ENCODE measurements around the gene PKD1L1. TPM values are rescaled to one million over a fixed set of nuclear protein-coding genes. Genes with fewer than 3 reads are reported as not detected.

PKD1L1 gene
- total RNA-seq, 2 experiments from 2014 or later, result 0.02 to 0.05 TPM

GRCh38 chr7:47836503-47837202, 111.6 kb downstream of the PKD1L1 start:
- no peaks in the 10 kb centered on the region for H3K4me1 Mint-ChIP-seq (ENCODE audit: low read depth)
- H3K27me3 Mint-ChIP-seq (ENCODE audit: low read depth), result no peaks in the 10 kb centered on the region
- DNase-seq, result no peak
- no peaks in the 10 kb centered on the region for H3K9me3 Mint-ChIP-seq
- intact Hi-C loops (cut with micrococcal nuclease), result no loop called here
- no peak overlapping the region for H3K27ac Mint-ChIP-seq
- no peak overlapping the region for H3K4me3 Mint-ChIP-seq
- H3K36me3 Mint-ChIP-seq (ENCODE audit: low read depth), result no peaks in the 10 kb centered on the region
- CTCF ChIA-PET, result no interaction called here

GRCh38 chr7:47836080-47836479, 112.2 kb downstream of the PKD1L1 start:
- H3K27ac Mint-ChIP-seq, result no peak overlapping the region
- DNase-seq, result no peak
- H3K27me3 Mint-ChIP-seq (ENCODE audit: low read depth), result no peaks in the 10 kb centered on the region
- no peaks in the 10 kb centered on the region for H3K4me1 Mint-ChIP-seq (ENCODE audit: low read depth)
- intact Hi-C loops (cut with micrococcal nuclease), result no loop called here
- H3K9me3 Mint-ChIP-seq, result no peaks in the 10 kb centered on the region
- no peaks in the 10 kb centered on the region for H3K36me3 Mint-ChIP-seq (ENCODE audit: low read depth)
- CTCF ChIA-PET, result no interaction called here
- H3K4me3 Mint-ChIP-seq, result no peak overlapping the region

- peak; percentile 5 for DNase-seq
- intact Hi-C loops (cut with micrococcal nuclease), result no loop called here
- no peaks in the 10 kb centered on the region for H3K36me3 Mint-ChIP-seq (ENCODE audit: low read depth)
- no peaks in the 10 kb centered on the region for H3K9me3 Mint-ChIP-seq
- H3K4me1 Mint-ChIP-seq (ENCODE audit: low read depth), result no peaks in the 10 kb centered on the region
- no peaks in the 10 kb centered on the region for H3K27me3 Mint-ChIP-seq (ENCODE audit: low read depth)
- CTCF ChIA-PET, result no interaction called here
- no peak overlapping the region for H3K4me3 Mint-ChIP-seq
- H3K27ac Mint-ChIP-seq, result no peak overlapping the region
Measured at GRCh38 chr7:47833211-47833610, 115.1 kb downstream of the PKD1L1 start.

- Mint-ChIP-seq H3K27me3 (ENCODE audit: low read depth) (no peaks in the 10 kb centered on the region), H3K9me3 (no peaks in the 10 kb centered on the region), H3K36me3 (ENCODE audit: low read depth) (no peaks in the 10 kb centered on the region), H3K4me1 (ENCODE audit: low read depth) (no peaks in the 10 kb centered on the region), H3K27ac (no peak overlapping the region), H3K4me3 (no peak overlapping the region)
- DNase-seq, result no peak
- intact Hi-C loops (cut with micrococcal nuclease), result no loop called here
- CTCF ChIA-PET, result no interaction called here
Measured at GRCh38 chr7:47832105-47832715, 116.1 kb downstream of the PKD1L1 start.

GRCh38 chr7:47830015-47830414, 118.3 kb downstream of the PKD1L1 start:
- H3K4me3 Mint-ChIP-seq, result no peak overlapping the region
- no peaks in the 10 kb centered on the region for H3K4me1 Mint-ChIP-seq (ENCODE audit: low read depth)
- no peak for DNase-seq
- H3K9me3 Mint-ChIP-seq, result no peaks in the 10 kb centered on the region
- intact Hi-C loops (cut with micrococcal nuclease), result no loop called here
- CTCF ChIA-PET, result no interaction called here
- no peak overlapping the region for H3K27ac Mint-ChIP-seq
- no peaks in the 10 kb centered on the region for H3K27me3 Mint-ChIP-seq (ENCODE audit: low read depth)
- no peaks in the 10 kb centered on the region for H3K36me3 Mint-ChIP-seq (ENCODE audit: low read depth)

GRCh38 chr7:47827871-47828270, 120.4 kb downstream of the PKD1L1 start:
- intact Hi-C loops (cut with micrococcal nuclease), result no loop called here
- no peaks in the 10 kb centered on the region for H3K4me1 Mint-ChIP-seq (ENCODE audit: low read depth)
- CTCF ChIA-PET, result no interaction called here
- H3K4me3 Mint-ChIP-seq, result no peak overlapping the region
- no peaks in the 10 kb centered on the region for H3K27me3 Mint-ChIP-seq (ENCODE audit: low read depth)
- DNase-seq, result no peak
- no peak overlapping the region for H3K27ac Mint-ChIP-seq
- H3K36me3 Mint-ChIP-seq (ENCODE audit: low read depth), result no peaks in the 10 kb centered on the region
- H3K9me3 Mint-ChIP-seq, result no peaks in the 10 kb centered on the region

- H3K27me3 Mint-ChIP-seq (ENCODE audit: low read depth), result no peaks in the 10 kb centered on the region
- CTCF ChIA-PET, result no interaction called here
- H3K4me3 Mint-ChIP-seq, result no peak overlapping the region
- no peaks in the 10 kb centered on the region for H3K4me1 Mint-ChIP-seq (ENCODE audit: low read depth)
- no peak for DNase-seq
- intact Hi-C loops (cut with micrococcal nuclease), result no loop called here
- H3K9me3 Mint-ChIP-seq, result no peaks in the 10 kb centered on the region
- no peak overlapping the region for H3K27ac Mint-ChIP-seq
- H3K36me3 Mint-ChIP-seq (ENCODE audit: low read depth), result no peaks in the 10 kb centered on the region
Measured at GRCh38 chr7:47827351-47827756, 120.9 kb downstream of the PKD1L1 start.

GRCh38 chr7:47826754-47827153, 121.5 kb downstream of the PKD1L1 start:
- no peak overlapping the region for H3K27ac Mint-ChIP-seq
- no peaks in the 10 kb centered on the region for H3K36me3 Mint-ChIP-seq (ENCODE audit: low read depth)
- DNase-seq, result no peak
- no peaks in the 10 kb centered on the region for H3K9me3 Mint-ChIP-seq
- CTCF ChIA-PET, result interaction anchor here (0.9 kb wide), 1 partner anchor 28 kb away, joined by 3 read pairs; no protein-coding TSS in a partner anchor
- no peaks in the 10 kb centered on the region for H3K27me3 Mint-ChIP-seq (ENCODE audit: low read depth)
- intact Hi-C loops (cut with micrococcal nuclease), result no loop called here
- no peak overlapping the region for H3K4me3 Mint-ChIP-seq
- no peaks in the 10 kb centered on the region for H3K4me1 Mint-ChIP-seq (ENCODE audit: low read depth)

GRCh38 chr7:47819607-47819920, 128.7 kb downstream of the PKD1L1 start:
- no peaks in the 10 kb centered on the region for H3K9me3 Mint-ChIP-seq
- H3K36me3 Mint-ChIP-seq (ENCODE audit: low read depth), result no peaks in the 10 kb centered on the region
- H3K4me1 Mint-ChIP-seq (ENCODE audit: low read depth), result no peaks in the 10 kb centered on the region
- intact Hi-C loops (cut with micrococcal nuclease), result loop anchor here (1.0 to 5.0 kb wide), 2 partner anchors 553 to 1902 kb away; no protein-coding TSS in a partner anchor
- no peak overlapping the region for H3K4me3 Mint-ChIP-seq
- CTCF ChIA-PET, result interaction anchor here (0.6 to 1.8 kb wide), 7 partner anchors 14 to 553 kb away, joined by 3 to 19 read pairs (median 4); no protein-coding TSS in a partner anchor
- no peak overlapping the region for H3K27ac Mint-ChIP-seq
- H3K27me3 Mint-ChIP-seq (ENCODE audit: low read depth), result no peaks in the 10 kb centered on the region
- DNase-seq, result no peak

- H3K36me3 Mint-ChIP-seq (ENCODE audit: low read depth), result no peaks in the 10 kb centered on the region
- DNase-seq, result peak; percentile 74
- CTCF ChIA-PET, result interaction anchor here (0.6 to 1.8 kb wide), 8 partner anchors 13 to 614 kb away, joined by 3 to 19 read pairs (median 4); no protein-coding TSS in a partner anchor
Measured at GRCh38 chr7:47818796-47819606, 129.3 kb downstream of the PKD1L1 start.

GRCh38 chr7:47817917-47818316, 130.3 kb downstream of the PKD1L1 start:
- Mint-ChIP-seq H3K27ac (no peak overlapping the region), H3K9me3 (no peaks in the 10 kb centered on the region), H3K27me3 (ENCODE audit: low read depth) (no peaks in the 10 kb centered on the region), H3K36me3 (ENCODE audit: low read depth) (no peaks in the 10 kb centered on the region), H3K4me1 (ENCODE audit: low read depth) (no peaks in the 10 kb centered on the region), H3K4me3 (no peak overlapping the region)
- intact Hi-C loops (cut with micrococcal nuclease), result loop anchor here (5.0 kb wide), 1 partner anchor 1901 kb away; no protein-coding TSS in a partner anchor
- no peak for DNase-seq
- CTCF ChIA-PET, result interaction anchor here (0.6 to 1.8 kb wide), 2 partner anchors 552 to 613 kb away, joined by 3 to 19 read pairs; no protein-coding TSS in a partner anchor

More at GRCh38 chr7:47818796-47819606, 129.3 kb downstream of the PKD1L1 start:
- Mint-ChIP-seq H3K4me1 (ENCODE audit: low read depth) (no peaks in the 10 kb centered on the region), H3K27me3 (ENCODE audit: low read depth) (no peaks in the 10 kb centered on the region), H3K4me3 (no peak overlapping the region), H3K9me3 (no peaks in the 10 kb centered on the region), H3K27ac (no peak overlapping the region)
- intact Hi-C loops (cut with micrococcal nuclease), result loop anchor here (1.0 to 5.0 kb wide), 2 partner anchors 553 to 1902 kb away; no protein-coding TSS in a partner anchor

- no peaks in the 10 kb centered on the region for H3K36me3 Mint-ChIP-seq (ENCODE audit: low read depth)
- no peaks in the 10 kb centered on the region for H3K27me3 Mint-ChIP-seq (ENCODE audit: low read depth)
- no peak for DNase-seq
- H3K27ac Mint-ChIP-seq, result no peak overlapping the region
- intact Hi-C loops (cut with micrococcal nuclease), result loop anchor here (5.0 kb wide), 1 partner anchor 1899 kb away; no protein-coding TSS in a partner anchor
- H3K4me3 Mint-ChIP-seq, result no peak overlapping the region
- CTCF ChIA-PET, result interaction anchor here (0.5 kb wide), 1 partner anchor 135 kb away, joined by 3 read pairs; no protein-coding TSS in a partner anchor
- H3K4me1 Mint-ChIP-seq (ENCODE audit: low read depth), result no peaks in the 10 kb centered on the region
- no peaks in the 10 kb centered on the region for H3K9me3 Mint-ChIP-seq
Measured at GRCh38 chr7:47816647-47817046, 131.6 kb downstream of the PKD1L1 start.
